Measurements from ENCODE around the gene TARP.

The TARP gene

GRCh38 chr7:38323156-38323555, 49.7 kb upstream of the TARP start (continued):
- TF ChIP-seq REST (tag by site-specific recombination; IDR thresholded peaks at IDR 0.05) (no peak), ZNF639 (tag by site-specific recombination; IDR thresholded peaks at IDR 0.05) (no peak), YY2 (tag by site-specific recombination; IDR thresholded peaks at IDR 0.05) (no peak), PRDM4 (tag by site-specific recombination; IDR thresholded peaks at IDR 0.05) (no peak), ZNF76 (tag by site-specific recombination; IDR thresholded peaks at IDR 0.05; ENCODE audit: borderline replicate concordance, low read depth) (no peak), ZNF311 (tag by site-specific recombination; IDR thresholded peaks at IDR 0.05; ENCODE audit: borderline replicate concordance) (no peak)

- ChIA-PET POLR2A (interaction anchor here (1.3 kb wide), 1 partner anchor 13 kb away, joined by 3 read pairs; no protein-coding TSS in a partner anchor), CTCF (interaction anchor here (0.6 to 6.0 kb wide), 7 partner anchors 8 to 105 kb away, joined by 4 to 112 read pairs (median 7); no protein-coding TSS in a partner anchor)
- Histone ChIP-seq H3K4me3 (ENCODE audit: low read depth, low read length) (no peak overlapping the region), H3K27ac (ENCODE audit: extremely low read depth, low read depth, low read length) (no peak overlapping the region), H3K36me3 (ENCODE audit: control insufficient read depth in 2 of 2, insufficient read depth in 1 of 2, low read length in 2 of 2) (no peaks in the 10 kb centered on the region), H3K4me1 (ENCODE audit: control insufficient read depth, insufficient read depth, low read length) (no peaks in the 10 kb centered on the region; the same call in 1 of the 2 replicates), H3K9me3 (ENCODE audit: control insufficient read depth, insufficient read depth, low read depth, low read length) (no peaks in the 10 kb centered on the region)
- TF ChIP-seq ZNF19 (tag by site-specific recombination; IDR thresholded peaks at IDR 0.05; ENCODE audit: low read depth) (no peak), ZNF701 (tag by site-specific recombination; IDR thresholded peaks at IDR 0.05) (no peak), ZNF791 (tag by site-specific recombination; IDR thresholded peaks at IDR 0.05) (no peak), HOXC10 (CRISPR knock-in tag; IDR thresholded peaks at IDR 0.05) (no peak), ZNF112 (tag by site-specific recombination; IDR thresholded peaks at IDR 0.05) (no peak), ZNF350 (tag by site-specific recombination; IDR thresholded peaks at IDR 0.05) (no peak), ZNF544 (tag by site-specific recombination; IDR thresholded peaks at IDR 0.05) (no peak), ZNF580 (tag by site-specific recombination; IDR thresholded peaks at IDR 0.05) (no peak), ZFP69B (tag by site-specific recombination; IDR thresholded peaks at IDR 0.05) (no peak)
Measured at GRCh38 chr7:38322461-38322860, 49.0 kb upstream of the TARP start.

- H3K4me3 ChIP-seq (ENCODE audit: low read depth, low read length), result no peak overlapping the region
- no peaks in the 10 kb centered on the region for H3K9me3 ChIP-seq (ENCODE audit: control insufficient read depth, insufficient read depth, low read depth, low read length)
- POLR2A ChIA-PET, result interaction anchor here (1.3 kb wide), 1 partner anchor 14 kb away, joined by 3 read pairs; no protein-coding TSS in a partner anchor
- H3K36me3 ChIP-seq (ENCODE audit: control insufficient read depth in 2 of 2, insufficient read depth in 1 of 2, low read length in 2 of 2), result no peaks in the 10 kb centered on the region
- no peak overlapping the region for H3K27ac ChIP-seq (ENCODE audit: extremely low read depth, low read depth, low read length)
- CTCF ChIA-PET, result interaction anchor here (0.9 to 6.0 kb wide), 6 partner anchors 9 to 104 kb away, joined by 4 to 112 read pairs (median 6); no protein-coding TSS in a partner anchor
- TF ChIP-seq PRDM2 (tag by site-specific recombination; IDR thresholded peaks at IDR 0.05; ENCODE audit: borderline replicate concordance) (no peak), SCRT2 (tag by site-specific recombination; IDR thresholded peaks at IDR 0.05) (peak; percentile 54)
- H3K4me1 ChIP-seq (ENCODE audit: control insufficient read depth, insufficient read depth, low read length), result no peaks in the 10 kb centered on the region; the same call in 1 of the 2 replicates
Measured at GRCh38 chr7:38321967-38322366, 48.5 kb upstream of the TARP start.
